H9 (cell line): ENCODE measurements around the gene CHST1. TPM values are rescaled to one million over a fixed set of nuclear protein-coding genes. Genes with fewer than 3 reads are reported as not detected.

ENCODE experiments used
- DNase-seq: peaks from one replicate; pipeline ENCODE4 v3.0.0-alpha.2; 2017
- H2AFZ ChIP-seq: one replicate; pipeline ENCODE4 v1.6.1; 2013; ENCODE audit warnings: mild to moderate bottlenecking, low read length, control low read depth, moderate library complexity
- H2AK5ac ChIP-seq: 2 replicates; pipeline ENCODE4 v1.6.1; 2013; ENCODE audit warnings: low read length, control low read depth, mixed read lengths; ENCODE audit not compliant: insufficient read length
- H2BK120ac ChIP-seq: one replicate; pipeline ENCODE4 v1.6.1; 2013; ENCODE audit warnings: low read depth, mild to moderate bottlenecking, low read length, control low read depth, inconsistent platforms; ENCODE audit not compliant: poor library complexity, severe bottlenecking
- H2BK12ac ChIP-seq: 2 replicates; pipeline ENCODE4 v1.6.1; 2013; ENCODE audit warnings: low read length, control low read depth, mixed read lengths, low read depth; ENCODE audit not compliant: insufficient read length
- H2BK15ac ChIP-seq: 2 replicates; pipeline ENCODE4 v1.6.1; 2013; ENCODE audit warnings: low read depth, low read length, control low read depth
- H2BK20ac ChIP-seq: one replicate; pipeline ENCODE4 v1.6.1; 2013; ENCODE audit warnings: low read depth, mild to moderate bottlenecking, low read length, control low read depth, inconsistent platforms; ENCODE audit not compliant: poor library complexity, severe bottlenecking
- H2BK5ac ChIP-seq: 2 replicates; pipeline ENCODE4 v1.6.1; 2013; ENCODE audit warnings: low read length, control low read depth, mixed read lengths; ENCODE audit not compliant: insufficient read length
- H3K14ac ChIP-seq: 2 replicates; pipeline ENCODE4 v1.6.1; 2013; ENCODE audit warnings: low read length, control low read depth; ENCODE audit not compliant: insufficient read depth
- H3K18ac ChIP-seq: 2 replicates; pipeline ENCODE4 v1.6.1; 2013; ENCODE audit warnings: low read depth, mild to moderate bottlenecking, mixed read lengths, low read length, control low read depth; ENCODE audit not compliant: insufficient read length
- H3K23ac ChIP-seq: 2 replicates; pipeline ENCODE4 v1.6.1; 2013; ENCODE audit warnings: low read length, control low read depth, mixed read lengths, low read depth; ENCODE audit not compliant: insufficient read length
- H3K23me2 ChIP-seq: 2 replicates; pipeline ENCODE4 v1.6.1; 2013; ENCODE audit warnings: low read depth, mild to moderate bottlenecking, mixed read lengths, low read length, control low read depth; ENCODE audit not compliant: insufficient read length, poor library complexity, severe bottlenecking
- H3K27ac ChIP-seq: 2 replicates; pipeline ENCODE4 v1.5.1; 2013; ENCODE audit warnings: low read length, control low read depth, mixed read lengths, low read depth; ENCODE audit not compliant: insufficient read length
- H3K27me3 ChIP-seq: 2 replicates; pipeline ENCODE4 v1.6.1; 2013; ENCODE audit warnings: low read length, control low read depth, inconsistent platforms; ENCODE audit not compliant: insufficient read depth
- H3K4ac ChIP-seq: 2 replicates; pipeline ENCODE4 v1.6.1; 2013; ENCODE audit warnings: low read depth, mild to moderate bottlenecking, control low read depth, inconsistent platforms, low read length, moderate library complexity
- H3K4me1 ChIP-seq: 2 replicates; pipeline ENCODE4 v1.6.1; 2013; ENCODE audit warnings: low read length, control low read depth, inconsistent platforms; ENCODE audit not compliant: insufficient read depth
- H3K4me2 ChIP-seq: 2 replicates; pipeline ENCODE4 v1.6.1; 2013; ENCODE audit warnings: low read length, control low read depth, mixed read lengths; ENCODE audit not compliant: insufficient read length, insufficient read depth
- H3K56ac ChIP-seq: 2 replicates; pipeline ENCODE4 v1.6.1; 2013; ENCODE audit warnings: low read depth, mild to moderate bottlenecking, mixed read lengths, low read length, control low read depth; ENCODE audit not compliant: insufficient read length
- H3K79me1 ChIP-seq: 2 replicates; pipeline ENCODE4 v1.6.1; 2013; ENCODE audit warnings: low read depth, mild to moderate bottlenecking, moderate library complexity, low read length, control low read depth, inconsistent platforms; ENCODE audit not compliant: insufficient read depth, poor library complexity, severe bottlenecking
- H3K79me2 ChIP-seq: 2 replicates; pipeline ENCODE4 v1.6.1; 2013; ENCODE audit warnings: low read length, control low read depth, inconsistent platforms; ENCODE audit not compliant: insufficient read depth
- H3K9ac ChIP-seq: 2 replicates; pipeline ENCODE4 v1.6.1; 2013; ENCODE audit warnings: low read length, control low read depth, mixed read lengths; ENCODE audit not compliant: insufficient read length; ENCODE audit errors: extremely low read depth
- H3K9me3 ChIP-seq: one replicate; pipeline ENCODE4 v1.6.1; 2013; ENCODE audit warnings: low read depth, low read length, inconsistent platforms; ENCODE audit not compliant: control insufficient read depth
- H3T11ph ChIP-seq: one replicate; pipeline ENCODE4 v1.6.1; 2013; ENCODE audit warnings: mild to moderate bottlenecking, low read length, control low read depth, inconsistent platforms
- H4K20me1 ChIP-seq: one replicate; pipeline ENCODE4 v1.6.1; 2013; ENCODE audit not compliant: control insufficient read depth, insufficient read length, insufficient read depth
- H4K5ac ChIP-seq: 2 replicates; pipeline ENCODE4 v1.6.1; 2013; ENCODE audit warnings: low read depth, mild to moderate bottlenecking, mixed read lengths, low read length, control low read depth; ENCODE audit not compliant: insufficient read length
- H4K8ac ChIP-seq: replicated peaks from 2 replicates; pipeline ENCODE4 v1.6.1; 2013; ENCODE audit warnings: low read length, control low read depth, mixed read lengths, low read depth; ENCODE audit not compliant: insufficient read length
- H4K91ac ChIP-seq: 2 replicates; pipeline ENCODE4 v1.6.1; 2013; ENCODE audit warnings: low read depth, mild to moderate bottlenecking, moderate library complexity, mixed read lengths, low read length, control low read depth; ENCODE audit not compliant: insufficient read length
- H3K27ac Mint-ChIP-seq, 3 experiments: 2 replicates in 2 of 3; 3 replicates in 1 of 3; pipeline ENCODE4 v1.8.0; 2020 to 2021; ENCODE audit warnings: mixed read lengths in 3 of 3, mild to moderate bottlenecking in 1 of 3, moderate library complexity in 1 of 3
- H3K27me3 Mint-ChIP-seq: 2 replicates; pipeline ENCODE4 v1.8.0; 2021; ENCODE audit warnings: low read depth, mild to moderate bottlenecking, moderate library complexity, mixed read lengths
- H3K36me3 Mint-ChIP-seq, 3 experiments: 2 replicates in 2 of 3; 3 replicates in 1 of 3; pipeline ENCODE4 v1.8.0; 2020 to 2021; ENCODE audit warnings: low read depth in 3 of 3, mixed read lengths in 3 of 3; ENCODE audit not compliant: insufficient read depth in 1 of 3
- H3K4me1 Mint-ChIP-seq, 2 experiments: 2 replicates each; pipeline ENCODE4 v1.8.0; 2020; ENCODE audit warnings: mixed read lengths in 2 of 2
- H3K4me3 Mint-ChIP-seq, 2 experiments: 2 replicates in 1 of 2; 3 replicates in 1 of 2; pipeline ENCODE4 v1.8.0; 2020 to 2021; ENCODE audit warnings: mild to moderate bottlenecking in 2 of 2, mixed read lengths in 2 of 2, moderate library complexity in 1 of 2
- H3K9me3 Mint-ChIP-seq, 2 experiments: 2 replicates in 1 of 2; 3 replicates in 1 of 2; pipeline ENCODE4 v1.8.0; 2020; ENCODE audit warnings: mild to moderate bottlenecking in 2 of 2, mixed read lengths in 2 of 2, moderate library complexity in 1 of 2
- CTCF ChIP-seq: fragments of 200-600 bp; sonication (generic); conservative IDR thresholded peaks from 3 replicates; pipeline ENCODE4 v1.8.0; 2021; ENCODE audit warnings: antibody characterized with exemption, mild to moderate bottlenecking
- WGBS: extraction: QIAGEN DNeasy Blood & Tissue Kit; methylation state at CpG from one replicate; pipeline ENCODE4 v1.1.7; 2013; ENCODE audit warnings: missing lambda C conversion rate, low lambda C conversion rate, mixed read lengths; ENCODE audit not compliant: insufficient read length; ENCODE audit errors: extremely low coverage; 5-methylcytosine and 5-hydroxymethylcytosine counted together
- total RNA-seq: library from RNA; stranded (reverse); gene quantifications from 2 replicates; pipeline ENCODE4 v1.2.1, GENCODE V29; 2021

Gene CHST1
- total RNA-seq, 1 experiment from 2014 or later = 0.57 TPM

GRCh38 chr11:45698777-45699497, 33.5 kb upstream of the CHST1 start:
- Histone ChIP-seq H4K8ac (no peak overlapping the region), H2BK120ac (no peak overlapping the region), H3K14ac (no peak overlapping the region; the same call in 1 of the 2 replicates), H3K4me1 (no peaks in the 10 kb centered on the region), H3K23ac (no peak overlapping the region), H3K4ac (no peak overlapping the region), H2AFZ (no peak overlapping the region), H3K79me2 (no peaks in the 10 kb centered on the region), H3K27ac (no peak overlapping the region), H2BK12ac (no peak overlapping the region), H3K18ac (no peak overlapping the region), H4K20me1 (no peaks in the 10 kb centered on the region), H3K56ac (no peak overlapping the region), H3K27me3 (no peaks in the 10 kb centered on the region), H3K9ac (no peak overlapping the region), H2BK20ac (no peak overlapping the region), H4K5ac (no peak overlapping the region), H3K23me2 (no peaks in the 10 kb centered on the region), H2BK5ac (no peak overlapping the region), H3K9me3 (no peaks in the 10 kb centered on the region), H2BK15ac (no peak overlapping the region), H4K91ac (no peak overlapping the region), H3K4me2 (no peak overlapping the region), H3T11ph (no peak overlapping the region), H3K79me1 (no peaks in the 10 kb centered on the region), H2AK5ac (no peak overlapping the region)
- H3K4me3 Mint-ChIP-seq = no peak overlapping the region; a peak in 1 of 5 replicates
- H3K4me1 Mint-ChIP-seq = peaks cover 11 to 20% of the 10 kb centered on the region in 2 experiments
- DNase-seq = no peak
- WGBS = no CpG with 5 or more reads among the region's 8 CpGs
- no peak overlapping the region; a peak in 1 of 7 replicates for H3K27ac Mint-ChIP-seq
- no peaks in the 10 kb centered on the region for H3K36me3 Mint-ChIP-seq
- H3K9me3 Mint-ChIP-seq = no peaks in the 10 kb centered on the region
- TF ChIP-seq CTCF = no peak
- peaks cover 46% of the 10 kb centered on the region for H3K27me3 Mint-ChIP-seq
